ENCODE data around the gene PPP1R1A.

- TF ChIP-seq CTCF (IDR thresholded peaks at IDR 0.05), result no peak
- no peak for TF ChIP-seq POLR2A (IDR thresholded peaks at IDR 0.05)
Measured at GRCh38 chr12:54605138-54605970, 16.9 kb upstream of the PPP1R1A start.
